ENCODE measurements around the gene SP100.

Gene SP100

GRCh38 chr2:230564805-230565779, 149.1 kb downstream of the SP100 start:
- no peak for DNase-seq

GRCh38 chr2:230569298-230569697, 153.3 kb downstream of the SP100 start:
- no peak for DNase-seq

- no peak for DNase-seq
Measured at GRCh38 chr2:230570987-230571386, 155.0 kb downstream of the SP100 start.

GRCh38 chr2:230575642-230576324, 159.8 kb downstream of the SP100 start:
- peak; percentile 76 for DNase-seq

- DNase-seq: no peak
Measured at GRCh38 chr2:230577114-230577513, 161.1 kb downstream of the SP100 start.

GRCh38 chr2:230578106-230578505, 162.1 kb downstream of the SP100 start:
- no peak for DNase-seq

- peak; percentile 46 for DNase-seq
Measured at GRCh38 chr2:230582851-230583283, 166.9 kb downstream of the SP100 start.

GRCh38 chr2:230583581-230583980, 167.6 kb downstream of the SP100 start:
- no peak for DNase-seq

- DNase-seq: no peak
Measured at GRCh38 chr2:230586328-230586982, 170.5 kb downstream of the SP100 start.

GRCh38 chr2:230589025-230589424, 173.0 kb downstream of the SP100 start:
- no peak for DNase-seq

- no peak for DNase-seq
Measured at GRCh38 chr2:230589497-230590015, 173.6 kb downstream of the SP100 start.

GRCh38 chr2:230590333-230590732, 174.3 kb downstream of the SP100 start:
- no peak for DNase-seq

- DNase-seq: no peak
Measured at GRCh38 chr2:230591850-230592249, 175.8 kb downstream of the SP100 start.

GRCh38 chr2:230592775-230593174, 176.8 kb downstream of the SP100 start:
- no peak for DNase-seq
